HG03565 (cell line): Measurements from ENCODE around the gene UCN.
"Not testable (repeated sequence)": the region's sequence is repeated elsewhere in the genome, so short reads cannot be mapped to it uniquely, and the experiment has no call there.

Experiments
- ATAC-seq: cut with Tn5 transposase; IDR thresholded peaks from one replicate; pipeline ENCODE4 v1.9.1; 2021; ENCODE audit warnings: mild to moderate bottlenecking, moderate library complexity; ENCODE audit not compliant: unreplicated experiment

The UCN gene

DNA sequence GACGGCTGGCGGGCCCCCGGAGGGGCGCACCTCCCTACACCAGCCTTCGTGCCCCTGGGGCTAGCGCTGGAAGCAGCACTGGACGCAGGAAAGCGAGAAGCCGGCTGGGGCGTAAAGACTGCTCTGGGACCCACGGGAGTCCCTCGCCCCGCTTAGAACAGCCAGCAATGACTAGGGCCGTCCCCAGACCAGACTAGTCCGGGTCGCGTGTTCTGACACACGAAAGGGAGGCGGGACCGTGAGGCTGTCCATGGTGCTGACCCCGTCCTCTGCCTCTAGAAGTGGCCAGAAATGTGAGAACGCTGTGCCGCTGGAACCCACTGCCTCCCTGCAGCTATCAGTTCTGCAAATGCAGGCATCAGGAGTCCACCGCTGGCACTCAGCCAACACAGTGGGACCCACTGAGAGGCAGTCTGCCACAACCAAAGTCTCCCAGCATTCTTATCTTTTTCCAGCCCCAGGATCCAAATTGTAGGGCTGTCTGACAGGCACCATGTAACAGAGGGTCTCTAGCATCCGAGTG, at the start of gene UCN:
UCN (minus strand) TSS at position 87 of the 523 bp plus-strand sequence. CDS start 550 bp downstream, outside the sequence.
- no peak for ATAC-seq

DNA sequence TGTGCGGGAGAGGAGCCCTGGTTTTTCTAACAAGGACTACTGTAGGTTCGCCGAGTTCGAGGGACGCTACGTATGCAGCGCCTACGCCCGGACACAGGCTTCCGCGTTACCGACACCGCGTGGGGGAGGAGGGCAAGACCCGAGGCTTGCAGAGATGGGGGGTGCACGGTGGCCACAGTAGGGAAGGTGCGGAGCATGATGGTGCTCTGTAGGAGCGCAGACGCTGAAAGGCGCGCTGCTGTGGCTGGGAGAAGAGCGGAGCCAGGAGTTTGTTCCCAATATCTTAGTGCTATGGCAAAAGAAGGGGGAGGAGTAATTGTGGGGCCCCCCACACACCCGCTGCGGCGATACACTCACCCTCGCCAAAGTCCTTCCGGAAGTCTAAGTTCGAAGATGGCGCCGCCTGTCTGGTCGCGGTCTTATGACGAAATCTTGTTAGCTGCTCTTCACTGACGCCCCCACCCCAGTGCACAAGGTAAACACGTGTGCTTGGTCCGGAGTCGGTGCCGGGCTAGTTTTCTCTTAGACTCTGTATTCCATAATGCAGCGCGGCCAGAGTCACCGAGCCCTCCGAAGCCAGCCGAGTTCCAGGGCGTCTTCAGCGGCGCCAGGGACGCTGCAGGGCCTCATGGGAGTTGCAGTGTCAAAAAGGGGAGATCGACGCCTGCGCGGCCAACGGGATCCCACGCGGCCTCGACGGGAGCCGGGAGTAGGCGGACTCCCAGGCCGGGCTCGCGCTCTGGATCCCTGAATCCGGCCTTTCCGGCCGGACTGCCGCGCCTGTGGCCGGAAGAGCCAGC, 48.3 kb upstream of the UCN start, which contains the start of gene GTF3C2:
GTF3C2 (minus strand) TSS at position 383 of the 800 bp plus-strand sequence. CDS start 13,210 bp downstream, outside the sequence.
- peak; percentile 65 for ATAC-seq

- peak; percentile 25 for ATAC-seq
Measured at GRCh38 chr2:27356056-27356381, 47.8 kb upstream of the UCN start.

DNA sequence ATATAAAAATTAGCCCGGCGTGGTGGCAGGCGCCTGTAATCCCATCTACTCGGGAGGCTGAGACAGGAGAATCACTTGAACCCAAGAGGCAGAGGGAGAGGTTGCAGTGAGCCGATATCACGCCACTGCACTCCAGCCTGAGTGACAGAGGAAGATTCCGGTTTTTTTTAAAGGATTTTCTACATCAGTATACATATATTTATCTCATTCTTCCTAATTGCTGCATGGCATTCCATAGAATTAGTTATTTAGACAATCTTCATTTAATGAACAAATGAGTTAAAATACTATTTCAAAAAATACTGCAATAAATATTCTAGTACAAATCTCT, 46.3 kb upstream of the UCN start:
- no peak for ATAC-seq

DNA sequence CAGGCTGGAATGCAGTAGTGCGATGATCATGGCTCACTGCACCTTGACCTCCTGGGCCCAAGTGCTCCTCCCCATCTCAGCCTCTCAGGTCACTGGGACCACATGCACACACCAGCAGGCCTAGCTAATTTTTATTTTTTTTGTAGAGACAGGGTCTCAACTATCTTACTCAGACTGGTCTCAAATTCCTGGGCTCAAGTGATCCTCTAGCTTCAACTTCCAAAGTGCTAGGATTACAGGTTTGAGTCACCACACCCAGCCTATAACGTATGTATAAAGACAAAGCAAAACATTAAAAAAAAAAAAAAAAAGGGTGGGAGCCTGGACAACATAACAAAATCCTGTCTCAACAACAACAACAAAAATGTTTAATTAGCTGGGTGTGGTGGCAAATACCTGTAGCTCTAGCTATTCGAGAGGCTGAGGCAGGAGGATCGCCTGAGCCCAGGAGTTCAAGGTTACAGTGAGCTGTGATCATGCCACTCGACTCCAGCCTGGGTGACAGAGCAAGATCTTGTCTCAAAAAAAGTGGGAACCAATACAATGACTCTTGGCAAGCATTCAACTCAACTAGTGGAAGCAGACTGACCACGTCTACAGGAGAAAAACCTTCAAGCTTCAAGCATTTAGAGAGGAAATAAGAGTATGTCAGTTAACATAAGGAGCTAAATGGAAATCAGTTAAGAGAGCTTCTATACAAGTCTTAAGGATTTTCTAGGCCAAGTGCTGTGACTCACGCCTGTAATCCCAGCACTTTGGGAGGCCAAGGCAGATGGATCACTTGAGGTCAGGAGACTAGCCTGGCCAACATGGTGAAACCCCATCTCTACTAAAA, 45.7 kb upstream of the UCN start:
- no peak for ATAC-seq

DNA sequence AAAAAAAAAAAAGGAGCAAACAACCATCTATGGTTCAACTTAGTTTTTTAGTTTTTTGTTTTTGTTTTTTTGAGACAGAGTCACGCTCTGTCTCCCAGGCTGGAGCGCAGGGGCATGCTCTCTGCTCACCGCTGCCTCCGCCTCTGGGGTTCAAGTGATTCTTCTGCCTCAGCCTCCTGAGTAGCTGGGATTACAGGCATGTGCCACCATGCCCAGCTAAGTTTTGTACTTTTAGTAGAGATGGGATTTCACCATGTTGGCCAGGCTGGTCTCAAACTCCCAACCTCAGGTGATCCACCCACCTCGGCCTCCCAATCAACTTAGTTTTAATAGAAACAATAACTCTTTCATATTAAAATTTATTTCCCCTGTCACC, 45.1 kb upstream of the UCN start:
- ATAC-seq: not testable (repeated sequence)

- no peak for ATAC-seq
Measured at GRCh38 chr2:27351802-27352598, 43.8 kb upstream of the UCN start.

GRCh38 chr2:27350106-27350693, 42.0 kb upstream of the UCN start:
- ATAC-seq: no peak

DNA sequence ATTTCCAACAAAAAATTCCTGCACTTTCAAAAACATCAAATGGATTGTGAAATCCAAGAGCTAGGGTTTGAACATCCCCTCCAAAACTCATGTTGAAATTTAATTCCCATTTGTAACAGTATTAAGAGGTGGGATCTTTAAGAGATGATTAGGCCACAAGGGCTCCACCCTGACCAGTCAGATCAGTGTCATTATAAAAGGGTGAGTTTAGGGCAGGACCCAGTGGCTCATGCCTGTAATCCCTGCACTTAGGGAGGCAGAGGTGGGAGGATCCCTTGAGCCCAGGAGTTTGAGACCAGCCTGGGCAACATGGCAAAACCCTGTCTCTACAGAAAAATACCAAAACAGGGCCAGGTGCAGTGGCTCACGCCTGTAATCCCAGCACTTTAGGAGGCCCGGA, 39.4 kb upstream of the UCN start:
- ATAC-seq: no peak

GRCh38 chr2:27336173-27336572, 27.9 kb upstream of the UCN start:
- ATAC-seq: no peak

DNA sequence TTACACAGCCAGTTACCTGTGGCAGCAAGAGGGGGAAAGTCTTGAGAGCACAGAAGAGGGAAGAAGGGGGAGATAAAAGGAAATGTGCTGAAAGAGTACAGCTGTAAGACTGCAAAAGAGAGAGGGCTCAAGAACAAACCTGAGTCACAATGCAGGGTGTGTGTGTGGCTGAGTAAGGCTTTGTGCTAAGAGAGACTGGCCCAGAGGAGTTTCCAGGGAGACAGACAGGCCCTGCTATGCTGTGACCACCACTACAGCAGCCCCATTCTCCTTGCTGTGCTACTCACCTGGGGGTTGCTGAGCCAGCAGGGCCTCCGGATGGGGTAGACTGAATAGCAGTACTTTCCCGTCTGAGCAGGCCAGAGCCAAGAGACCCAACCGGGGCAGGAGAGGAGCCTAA, 27.1 kb upstream of the UCN start:
- no peak for ATAC-seq

DNA sequence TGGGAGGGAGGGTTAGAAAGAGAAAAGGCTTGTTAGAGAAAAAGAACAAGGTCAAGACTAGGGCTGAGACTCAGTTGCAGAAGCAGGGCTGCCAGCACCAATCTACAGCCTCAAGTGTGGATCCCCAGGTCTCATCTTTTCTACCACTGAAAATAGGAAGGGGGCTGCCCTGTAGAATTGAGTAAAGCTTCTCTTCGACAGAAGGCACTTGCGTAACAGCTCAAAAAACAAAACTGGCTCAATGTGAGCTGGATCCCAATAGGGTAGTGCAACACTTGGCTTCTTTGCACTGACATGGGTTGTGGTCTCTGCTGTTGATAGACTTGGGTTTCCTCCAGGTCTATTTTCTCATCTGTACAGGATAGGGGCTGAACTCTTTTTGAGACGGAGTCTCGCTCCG, 16.5 kb upstream of the UCN start:
- ATAC-seq: no peak

DNA sequence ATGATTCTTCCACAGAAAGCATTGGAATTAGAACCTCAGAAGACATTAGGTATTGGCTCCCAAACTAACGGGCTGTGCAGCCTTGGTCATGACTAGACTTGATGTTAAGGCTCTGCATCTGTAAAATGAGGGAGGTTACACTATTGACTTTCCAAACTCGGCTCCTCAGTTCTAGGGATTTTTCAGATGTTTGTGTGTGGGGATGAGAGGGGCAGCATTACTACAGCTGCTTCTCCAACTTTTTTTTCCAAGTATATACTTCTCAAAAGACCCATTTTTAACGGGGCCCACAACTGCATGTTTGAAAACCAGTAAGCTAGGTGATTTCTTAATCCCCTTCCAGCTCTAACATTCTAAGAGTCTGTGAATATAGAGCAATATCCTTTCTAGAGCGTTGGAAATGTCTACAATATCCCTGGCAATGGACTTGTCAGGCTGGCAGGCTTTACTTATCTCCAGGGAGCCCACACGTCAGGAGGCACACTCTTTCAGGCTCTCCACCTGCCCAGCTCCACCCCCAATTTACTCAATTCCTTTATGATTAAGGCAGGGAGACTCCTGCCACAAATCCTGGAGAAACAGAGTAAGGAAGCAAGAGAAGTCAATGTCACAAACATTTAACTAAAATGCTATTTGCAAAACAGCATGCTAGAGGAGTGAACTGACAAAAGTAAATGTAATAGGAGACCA, 15.5 kb upstream of the UCN start:
- no peak for ATAC-seq

GRCh38 chr2:27322766-27323595, 14.7 kb upstream of the UCN start, which contains the start of gene MPV17:
MPV17 (minus strand) TSS chr2:27323097; CDS start chr2:27322517, 580 bp downstream.
- peak; percentile 74 for ATAC-seq

DNA sequence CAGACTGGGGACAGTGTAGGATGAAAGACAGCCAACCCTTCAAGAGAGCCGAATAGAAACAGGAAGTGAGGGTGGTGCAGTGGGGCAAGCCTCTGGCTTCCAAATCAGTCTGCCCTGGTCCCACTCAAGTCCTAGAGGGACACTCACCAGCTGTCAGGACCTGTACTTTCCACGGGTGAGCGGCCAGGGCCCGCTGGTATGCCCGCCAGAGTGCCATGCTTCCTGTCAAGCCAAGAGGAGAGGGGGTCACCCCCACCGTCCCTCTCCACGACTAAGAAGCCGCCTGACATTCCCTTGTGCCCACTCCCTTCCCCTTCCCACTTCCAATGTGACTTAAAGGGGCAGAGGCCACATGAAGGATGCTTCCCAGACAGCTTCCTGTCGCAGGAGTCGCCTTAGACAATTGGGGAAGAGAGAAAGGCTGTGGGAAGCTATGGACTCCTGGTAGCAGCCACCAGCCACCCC, 14.1 kb upstream of the UCN start:
- no peak for ATAC-seq

DNA sequence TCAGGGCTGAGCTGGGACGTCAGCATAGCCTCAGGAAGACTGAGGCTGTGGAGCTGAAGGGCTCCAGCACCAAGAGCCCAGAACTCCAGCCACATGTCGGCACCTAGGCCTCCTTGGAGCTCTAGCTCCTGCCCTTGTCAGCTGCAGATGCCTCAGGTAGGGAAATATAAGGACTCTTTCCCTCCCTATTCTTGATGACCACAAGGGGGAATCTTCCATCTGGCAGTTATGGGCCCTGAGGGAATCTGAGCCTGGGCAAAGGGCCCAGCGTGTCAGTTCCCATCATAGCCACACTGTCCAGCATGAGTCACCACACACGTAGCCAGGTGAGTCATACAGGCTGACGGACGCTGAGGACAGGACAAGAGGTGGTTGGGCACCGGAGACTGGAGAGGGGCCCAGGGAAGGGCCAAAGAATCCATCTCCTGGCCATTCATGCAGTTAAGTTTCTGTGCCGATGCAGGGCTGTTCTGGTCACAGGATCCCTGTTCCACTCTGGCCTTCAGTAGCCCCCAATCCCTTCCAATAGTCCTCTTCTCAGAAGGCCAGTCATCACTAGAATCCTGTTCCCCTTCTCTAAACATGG, 12.8 kb upstream of the UCN start:
- ATAC-seq: no peak

- ATAC-seq: not testable (repeated sequence)
Measured at GRCh38 chr2:27319839-27320238, 11.6 kb upstream of the UCN start.

- ATAC-seq: no peak
Measured at GRCh38 chr2:27316655-27317412, 8.6 kb upstream of the UCN start.
